ENCODE measurements around the gene DNER. TPM values are rescaled to one million over a fixed set of nuclear protein-coding genes. Genes with fewer than 3 reads are reported as not detected.

Gene DNER
- total RNA-seq, 1 donor from 2014 or later: not detected

GRCh38 chr2:229445501-229446211, 268.7 kb downstream of the DNER start:
- DNase-seq (no peak), ATAC-seq (ENCODE audit: low read depth) (no peak)
- H3K36me3 Mint-ChIP-seq (ENCODE audit: low read depth): no peaks in the 10 kb centered on the region
- H3K4me1 Mint-ChIP-seq: no peaks in the 10 kb centered on the region
- ChIA-PET CTCF (no interaction called here), POLR2A (no interaction called here)
- H3K9me3 Mint-ChIP-seq: no peaks in the 10 kb centered on the region
- H3K27me3 Mint-ChIP-seq: no peaks in the 10 kb centered on the region
- no peak overlapping the region for H3K27ac Mint-ChIP-seq
- no peak overlapping the region for H3K4me3 Mint-ChIP-seq
- intact Hi-C loops (cut with micrococcal nuclease): no loop called here
- no peak for TF ChIP-seq CTCF (IDR thresholded peaks at IDR 0.05)

- intact Hi-C loops (cut with micrococcal nuclease): no loop called here
Measured at GRCh38 chr2:229445019-229445418, 269.3 kb downstream of the DNER start.

GRCh38 chr2:229443546-229444268, 270.6 kb downstream of the DNER start:
- Mint-ChIP-seq H3K4me1 (no peaks in the 10 kb centered on the region), H3K4me3 (no peak overlapping the region), H3K27ac (no peak overlapping the region), H3K36me3 (ENCODE audit: low read depth) (no peaks in the 10 kb centered on the region), H3K9me3 (no peaks in the 10 kb centered on the region), H3K27me3 (no peaks in the 10 kb centered on the region)
- POLR2A ChIA-PET: no interaction called here
- no peak for DNase-seq
- CTCF ChIA-PET: no interaction called here
- intact Hi-C loops (cut with micrococcal nuclease): no loop called here
- ATAC-seq (ENCODE audit: low read depth): no peak
- no peak for TF ChIP-seq CTCF (IDR thresholded peaks at IDR 0.05)

More at GRCh38 chr2:229445019-229445418, 269.3 kb downstream of the DNER start:
- H3K4me1 Mint-ChIP-seq: no peaks in the 10 kb centered on the region
- DNase-seq (no peak), ATAC-seq (ENCODE audit: low read depth) (no peak)
- H3K36me3 Mint-ChIP-seq (ENCODE audit: low read depth): no peaks in the 10 kb centered on the region
- no peak overlapping the region for H3K4me3 Mint-ChIP-seq
- ChIA-PET CTCF (no interaction called here), POLR2A (no interaction called here)
- H3K27me3 Mint-ChIP-seq: no peaks in the 10 kb centered on the region
- H3K27ac Mint-ChIP-seq: no peak overlapping the region
- no peaks in the 10 kb centered on the region for H3K9me3 Mint-ChIP-seq
- TF ChIP-seq CTCF (IDR thresholded peaks at IDR 0.05): no peak

- ChIA-PET CTCF (no interaction called here), POLR2A (no interaction called here)
- no peak overlapping the region for H3K4me3 Mint-ChIP-seq
- intact Hi-C loops (cut with micrococcal nuclease): no loop called here
- H3K36me3 Mint-ChIP-seq (ENCODE audit: low read depth): no peaks in the 10 kb centered on the region
- no peak for ATAC-seq (ENCODE audit: low read depth)
- no peak for TF ChIP-seq CTCF (IDR thresholded peaks at IDR 0.05)
- no peak for DNase-seq
- H3K27me3 Mint-ChIP-seq: no peaks in the 10 kb centered on the region
- H3K9me3 Mint-ChIP-seq: no peaks in the 10 kb centered on the region
- H3K4me1 Mint-ChIP-seq: no peaks in the 10 kb centered on the region
- no peak overlapping the region for H3K27ac Mint-ChIP-seq
Measured at GRCh38 chr2:229443141-229443540, 271.2 kb downstream of the DNER start.

- no peak overlapping the region for H3K27ac Mint-ChIP-seq
- peaks cover 2% of the 10 kb centered on the region for H3K27me3 Mint-ChIP-seq
- DNase-seq: no peak
- peaks cover 6% of the 10 kb centered on the region for H3K9me3 Mint-ChIP-seq
- ChIA-PET POLR2A (no interaction called here), CTCF (no interaction called here)
- no peaks in the 10 kb centered on the region for H3K36me3 Mint-ChIP-seq (ENCODE audit: low read depth)
- no peak overlapping the region for H3K4me3 Mint-ChIP-seq
- intact Hi-C loops (cut with micrococcal nuclease): loop anchor here (10.0 kb wide), 1 partner anchor 146 kb away; no protein-coding TSS in a partner anchor
- TF ChIP-seq CTCF (IDR thresholded peaks at IDR 0.05): no peak
- no peak for ATAC-seq (ENCODE audit: low read depth)
- no peaks in the 10 kb centered on the region for H3K4me1 Mint-ChIP-seq
Measured at GRCh38 chr2:229438430-229439159, 275.8 kb downstream of the DNER start.
